ENCODE results near the gene CTRB1.

CTRB1 gene

DNA sequence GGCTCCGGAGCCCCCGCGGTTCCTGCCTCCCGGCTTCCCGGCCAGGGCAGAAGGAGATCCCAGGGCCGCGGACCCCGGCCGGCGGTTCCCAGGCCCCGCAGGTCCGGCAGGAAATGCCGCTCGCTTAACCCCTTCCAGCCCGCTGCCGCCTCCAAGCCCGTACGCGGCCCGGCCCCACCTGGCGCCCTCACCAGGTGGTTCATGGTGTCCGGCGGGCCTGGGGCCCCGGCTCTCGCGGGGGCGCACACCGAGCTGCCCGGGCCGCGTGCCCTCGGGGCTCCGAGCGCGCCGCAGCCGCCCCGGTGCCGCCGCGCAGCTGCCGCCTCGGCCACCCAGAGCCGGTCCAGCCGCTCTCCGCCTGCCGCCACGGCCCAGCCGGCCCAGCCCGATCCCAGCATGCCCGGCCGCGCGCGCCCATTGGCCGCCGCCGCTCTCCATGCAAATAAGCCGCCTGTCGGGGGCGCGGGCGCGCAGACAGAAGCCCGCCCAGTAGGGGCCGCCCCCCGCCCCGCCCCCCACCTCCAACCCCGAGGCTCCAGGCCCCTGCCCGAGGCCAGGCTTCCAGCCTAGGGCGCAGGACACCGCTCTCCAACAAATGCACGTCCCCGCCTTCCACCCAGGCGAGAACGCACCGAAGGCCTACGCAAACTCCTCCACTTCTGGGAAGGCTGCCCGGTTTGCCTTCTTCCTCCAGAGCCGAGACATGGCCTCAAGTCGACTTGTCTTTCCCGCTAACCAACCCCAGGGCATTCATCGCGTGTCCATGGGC lies 32.7 kb downstream of the CTRB1 start, which contains the start of gene BCAR1:
BCAR1 (minus strand) TSS at position 345 of the 769 bp plus-strand sequence; CDS start at position 203, 142 bp downstream.
- DNase-seq: peak; percentile 92
- H3K27ac ChIP-seq: peak within 1 kb of the TSS; percentile 87
- no peaks in the 10 kb centered on the region for H3K36me3 ChIP-seq
- TF ChIP-seq, protein P1, sequence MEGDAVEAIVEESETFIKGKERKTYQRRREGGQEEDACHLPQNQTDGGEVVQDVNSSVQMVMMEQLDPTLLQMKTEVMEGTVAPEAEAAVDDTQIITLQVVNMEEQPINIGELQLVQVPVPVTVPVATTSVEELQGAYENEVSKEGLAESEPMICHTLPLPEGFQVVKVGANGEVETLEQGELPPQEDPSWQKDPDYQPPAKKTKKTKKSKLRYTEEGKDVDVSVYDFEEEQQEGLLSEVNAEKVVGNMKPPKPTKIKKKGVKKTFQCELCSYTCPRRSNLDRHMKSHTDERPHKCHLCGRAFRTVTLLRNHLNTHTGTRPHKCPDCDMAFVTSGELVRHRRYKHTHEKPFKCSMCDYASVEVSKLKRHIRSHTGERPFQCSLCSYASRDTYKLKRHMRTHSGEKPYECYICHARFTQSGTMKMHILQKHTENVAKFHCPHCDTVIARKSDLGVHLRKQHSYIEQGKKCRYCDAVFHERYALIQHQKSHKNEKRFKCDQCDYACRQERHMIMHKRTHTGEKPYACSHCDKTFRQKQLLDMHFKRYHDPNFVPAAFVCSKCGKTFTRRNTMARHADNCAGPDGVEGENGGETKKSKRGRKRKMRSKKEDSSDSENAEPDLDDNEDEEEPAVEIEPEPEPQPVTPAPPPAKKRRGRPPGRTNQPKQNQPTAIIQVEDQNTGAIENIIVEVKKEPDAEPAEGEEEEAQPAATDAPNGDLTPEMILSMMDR (IDR thresholded peaks at IDR 0.05; ENCODE audit: low read depth, low read length): 0 out of 2 replicates have a peak, but pooled peaks have one; percentile 11
- H3K27me3 ChIP-seq (ENCODE audit: insufficient read depth, low read depth, severe bottlenecking): no peaks in the 10 kb centered on the region
- peak within 1 kb of the TSS; percentile 72 for H3K4me3 ChIP-seq (ENCODE audit: low read depth, low read length)
- no peaks in the 10 kb centered on the region for H3K9me3 ChIP-seq (ENCODE audit: severe bottlenecking)

DNA sequence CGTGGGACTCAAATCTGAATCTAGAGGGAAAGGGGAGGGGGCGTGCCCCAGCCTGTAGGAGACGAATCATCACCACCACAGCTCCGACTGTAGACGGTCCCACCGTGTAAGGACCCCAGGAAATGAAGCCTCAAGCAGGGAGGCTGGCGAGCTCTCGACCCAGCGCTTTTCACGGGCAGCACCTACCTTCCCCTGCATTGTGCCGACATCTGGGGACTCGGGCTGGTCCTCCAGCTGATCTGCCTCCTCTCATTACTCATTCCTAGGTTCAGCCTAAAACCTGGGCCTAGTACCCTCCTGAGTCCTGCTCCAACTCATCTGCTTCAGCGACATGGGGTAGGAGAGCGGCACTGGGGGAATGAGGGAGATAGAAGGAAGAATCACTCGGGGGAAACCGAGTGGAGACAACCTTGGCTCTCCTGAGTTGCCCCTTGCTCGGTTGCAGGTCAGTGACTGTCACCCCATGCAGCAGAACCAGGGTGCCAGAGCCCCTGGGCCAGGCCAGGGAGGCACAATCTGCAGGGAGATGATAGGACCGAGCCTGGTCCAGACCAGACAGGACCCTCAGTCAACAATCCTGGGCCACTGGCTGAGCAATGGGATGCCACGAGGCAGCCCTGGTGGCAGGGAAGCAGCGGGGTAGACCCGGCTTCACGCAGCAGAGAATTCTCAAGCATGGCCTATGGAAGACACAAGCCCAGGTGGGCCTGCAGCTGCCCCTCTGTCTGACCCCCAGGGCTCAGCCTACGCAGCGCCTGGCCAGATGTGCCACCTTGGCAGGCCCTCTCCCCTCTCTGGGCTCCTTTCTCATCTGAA lies 33.5 kb downstream of the CTRB1 start:
- Histone ChIP-seq H3K27ac (peak overlapping the region; percentile 56), H3K36me3 (no peaks in the 10 kb centered on the region), H3K4me3 (ENCODE audit: low read depth, low read length) (peak overlapping the region; percentile 28), H3K9me3 (ENCODE audit: severe bottlenecking) (no peaks in the 10 kb centered on the region), H3K27me3 (ENCODE audit: insufficient read depth, low read depth, severe bottlenecking) (no peaks in the 10 kb centered on the region)
- DNase-seq: no peak
- TF ChIP-seq, protein P1 (IDR thresholded peaks at IDR 0.05; ENCODE audit: low read depth, low read length): no peak

DNA sequence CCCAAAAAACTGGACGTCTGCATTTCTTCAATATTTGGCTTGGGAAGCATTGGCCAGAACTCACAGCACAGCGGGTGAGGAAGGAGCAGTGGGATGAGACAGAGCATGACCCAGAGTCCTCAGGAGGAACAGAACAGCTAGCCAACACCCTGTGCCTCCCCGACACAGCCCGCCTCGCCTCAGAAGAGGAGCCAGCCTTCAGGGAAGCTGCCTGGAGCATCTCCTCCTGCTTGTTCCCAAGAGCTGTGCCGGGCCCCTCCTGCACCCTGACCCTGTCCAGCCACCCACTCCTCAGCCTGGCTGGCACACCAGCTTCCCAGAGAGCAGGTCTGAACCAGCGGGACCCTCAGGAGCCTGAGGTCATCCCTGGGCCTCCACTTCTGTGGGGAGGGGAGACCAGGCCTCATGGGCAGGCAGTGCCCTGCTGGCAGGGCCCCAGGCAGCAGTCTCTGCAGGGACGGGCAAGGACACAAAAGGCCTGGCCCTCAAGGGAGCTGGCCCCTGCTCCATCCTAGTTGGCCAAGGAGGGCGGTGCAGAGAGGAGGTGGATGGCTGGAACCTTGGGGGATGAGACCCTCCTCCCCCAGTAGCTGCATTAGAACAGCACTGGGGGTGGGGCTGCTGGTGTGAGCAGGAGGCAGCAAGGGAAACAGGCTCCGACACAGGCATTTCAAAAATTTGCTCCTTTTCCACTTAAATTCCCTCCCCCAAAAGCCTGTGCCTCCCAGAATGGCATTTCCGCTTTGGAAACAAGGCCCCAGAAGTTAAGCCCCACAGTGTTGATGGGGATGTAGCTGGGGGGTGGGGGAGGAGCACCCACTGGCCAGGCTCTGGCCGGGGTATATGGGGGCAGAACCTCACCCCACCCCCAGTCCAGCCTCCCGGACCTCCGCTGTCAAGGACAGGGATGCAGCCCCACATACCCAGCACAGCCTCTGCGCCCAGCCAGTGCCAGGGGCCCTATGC lies 34.4 kb downstream of the CTRB1 start:
- no peaks in the 10 kb centered on the region for H3K36me3 ChIP-seq
- TF ChIP-seq, protein P1 (IDR thresholded peaks at IDR 0.05; ENCODE audit: low read depth, low read length): no peak
- DNase-seq: no peak
- no peak overlapping the region for H3K27ac ChIP-seq
- no peak overlapping the region for H3K4me3 ChIP-seq (ENCODE audit: low read depth, low read length)
- no peaks in the 10 kb centered on the region for H3K27me3 ChIP-seq (ENCODE audit: insufficient read depth, low read depth, severe bottlenecking)
- H3K9me3 ChIP-seq (ENCODE audit: severe bottlenecking): no peaks in the 10 kb centered on the region

DNA sequence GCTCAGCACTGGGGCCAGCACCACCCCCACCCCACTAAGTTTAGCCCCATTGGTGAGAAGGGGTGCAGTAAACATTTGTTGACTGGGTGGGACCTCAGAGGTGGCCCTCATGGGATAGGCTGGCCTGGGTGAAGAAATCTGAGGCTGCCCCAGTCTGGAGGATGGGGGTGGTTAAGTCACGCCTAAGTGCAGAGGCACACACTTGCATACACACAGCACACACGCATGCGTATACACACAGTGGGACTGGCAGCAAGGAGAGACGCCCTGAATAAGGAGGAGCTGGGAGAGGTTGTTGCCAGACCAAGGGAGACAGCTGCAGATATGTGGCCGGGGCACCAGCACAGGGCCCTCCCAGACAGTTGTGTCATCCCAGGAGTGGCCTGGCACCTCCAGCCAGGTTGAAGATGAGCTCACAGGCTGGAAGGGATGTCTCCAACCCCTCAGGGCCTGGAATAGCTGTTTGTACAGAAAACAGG lies 35.6 kb downstream of the CTRB1 start:
- Histone ChIP-seq H3K27me3 (ENCODE audit: insufficient read depth, low read depth, severe bottlenecking) (no peaks in the 10 kb centered on the region), H3K27ac (no peak overlapping the region), H3K4me3 (ENCODE audit: low read depth, low read length) (no peak overlapping the region), H3K36me3 (no peaks in the 10 kb centered on the region; the same call in 1 of the 2 replicates), H3K9me3 (ENCODE audit: severe bottlenecking) (no peaks in the 10 kb centered on the region)
- DNase-seq: peak; percentile 4
- TF ChIP-seq, protein P1 (IDR thresholded peaks at IDR 0.05; ENCODE audit: low read depth, low read length): no peak

DNA sequence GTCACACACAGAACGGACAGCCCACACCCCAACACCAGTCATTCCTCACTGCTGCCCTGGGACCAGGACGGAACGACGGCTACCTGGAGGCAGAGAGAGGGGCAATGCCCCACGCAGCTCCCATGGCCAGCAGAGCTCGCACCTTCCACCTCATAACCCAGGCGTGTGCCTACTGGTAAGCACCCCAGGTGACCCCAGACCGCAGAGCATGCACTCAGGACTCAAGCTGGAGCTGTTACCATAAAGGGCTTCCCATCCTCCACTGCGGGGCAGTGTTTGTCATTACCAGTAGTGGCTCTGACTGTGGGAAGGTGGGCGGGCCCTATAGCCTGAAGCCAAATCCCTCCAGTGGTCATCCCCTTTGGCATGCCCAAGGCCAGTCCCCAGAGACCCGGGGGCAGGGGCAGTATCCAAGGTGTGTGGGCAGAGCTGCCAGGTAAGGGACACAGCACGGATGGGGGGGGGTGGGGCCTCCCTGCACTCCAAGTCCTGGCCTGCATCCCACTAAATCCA lies 37.3 kb downstream of the CTRB1 start:
- TF ChIP-seq, protein P1 (IDR thresholded peaks at IDR 0.05; ENCODE audit: low read depth, low read length): peak; percentile 45
- Histone ChIP-seq H3K36me3 (no peaks in the 10 kb centered on the region; the same call in 1 of the 2 replicates), H3K27me3 (ENCODE audit: insufficient read depth, low read depth, severe bottlenecking) (no peaks in the 10 kb centered on the region), H3K9me3 (ENCODE audit: severe bottlenecking) (no peaks in the 10 kb centered on the region), H3K27ac (peak overlapping the region; percentile 79), H3K4me3 (ENCODE audit: low read depth, low read length) (peak overlapping the region; percentile 47)
- DNase-seq: peak; percentile 80
